AG04450 (cell line): ENCODE results near the gene COL7A1. TPM values are rescaled to one million over a fixed set of nuclear protein-coding genes. Genes with fewer than 3 reads are reported as not detected.

Experiments
- CTCF ChIA-PET: fragments of 300-600, 350-600 bp; formaldehyde crosslinking; extraction: SDS; loops from one replicate; lab custom pipeline; 2022; ENCODE audit warnings: antibody characterized with exemption, inconsistent platforms; lab: Charles Lee
- POLR2A ChIA-PET: fragments of 350-600 bp; formaldehyde crosslinking; extraction: SDS; loops from one replicate; lab custom pipeline; 2021; ENCODE audit warnings: antibody characterized with exemption, inconsistent platforms; lab: Yijun Ruan, JAX
- DNase-seq: peaks from one replicate; pipeline ENCODE4 v3.0.0-alpha.2; 2011; ENCODE audit warnings: low read depth, low spot score
- H3K27ac ChIP-seq: one replicate; pipeline ENCODE4 v1.5.1; 2012; ENCODE audit warnings: low read depth, low read length, control low read depth
- H3K27me3 ChIP-seq: one replicate; pipeline ENCODE4 v1.6.0; 2012; ENCODE audit warnings: low read length; ENCODE audit not compliant: control insufficient read depth, insufficient read depth
- H3K4me3 ChIP-seq: 2 replicates; pipeline ENCODE4 v1.5.1; 2011; ENCODE audit warnings: mild to moderate bottlenecking, low read depth, low read length, control low read depth
- H3K9me3 ChIP-seq: 2 replicates; pipeline ENCODE4 v1.5.1; 2012; ENCODE audit warnings: low read length; ENCODE audit not compliant: control insufficient read depth, insufficient read depth
- CTCF ChIP-seq: IDR thresholded peaks from 2 replicates; pipeline ENCODE4 v1.5.1; 2011; ENCODE audit warnings: low read depth, low read length, control low read depth, inconsistent platforms
- polyA plus RNA-seq: library from polyadenylated mRNA; depleted of rRNA; stranded (reverse); fragments of >200 nt; gene quantifications from 2 replicates; pipeline ENCODE4 v1.2.3, GENCODE V29; 2011

Gene COL7A1
- polyA plus RNA-seq, 1 experiment = 19.8 TPM

- Histone ChIP-seq H3K27me3 (no peaks in the 10 kb centered on the region), H3K9me3 (no peaks in the 10 kb centered on the region; the same call in 1 of the 2 replicates), H3K27ac (no peak overlapping the region), H3K4me3 (no peak overlapping the region)
- CTCF ChIA-PET = no interaction called here
- POLR2A ChIA-PET = interaction anchor here (1.6 kb wide), 1 partner anchor 22 kb away, joined by 5 read pairs; no protein-coding TSS in a partner anchor
- no peak for TF ChIP-seq CTCF
- no peak for DNase-seq
Measured at GRCh38 chr3:48588230-48588629, 6.9 kb downstream of the COL7A1 start.

- TF ChIP-seq CTCF = no peak
- Histone ChIP-seq H3K27ac (no peak overlapping the region), H3K9me3 (no peaks in the 10 kb centered on the region; the same call in 1 of the 2 replicates), H3K4me3 (no peak overlapping the region), H3K27me3 (no peaks in the 10 kb centered on the region)
- CTCF ChIA-PET = no interaction called here
- POLR2A ChIA-PET = interaction anchor here (1.6 kb wide), 1 partner anchor 22 kb away, joined by 5 read pairs; no protein-coding TSS in a partner anchor
- no peak for DNase-seq
Measured at GRCh38 chr3:48587686-48588085, 7.4 kb downstream of the COL7A1 start.

GRCh38 chr3:48585411-48585810 is 9.7 kb downstream of the COL7A1 start:
- no peaks in the 10 kb centered on the region for H3K9me3 ChIP-seq
- no peak for TF ChIP-seq CTCF
- H3K4me3 ChIP-seq = no peak overlapping the region
- POLR2A ChIA-PET = no interaction called here
- DNase-seq = no peak
- CTCF ChIA-PET = no interaction called here
- no peak overlapping the region for H3K27ac ChIP-seq
- no peaks in the 10 kb centered on the region for H3K27me3 ChIP-seq

GRCh38 chr3:48584836-48585235 is 10.3 kb downstream of the COL7A1 start:
- POLR2A ChIA-PET = no interaction called here
- Histone ChIP-seq H3K9me3 (no peaks in the 10 kb centered on the region), H3K4me3 (no peak overlapping the region), H3K27me3 (no peaks in the 10 kb centered on the region), H3K27ac (no peak overlapping the region)
- CTCF ChIA-PET = no interaction called here
- no peak for DNase-seq
- no peak for TF ChIP-seq CTCF

- TF ChIP-seq CTCF = no peak
- Histone ChIP-seq H3K4me3 (no peak overlapping the region), H3K9me3 (no peaks in the 10 kb centered on the region), H3K27me3 (no peaks in the 10 kb centered on the region), H3K27ac (no peak overlapping the region)
- DNase-seq = no peak
- ChIA-PET POLR2A (no interaction called here), CTCF (no interaction called here)
Measured at GRCh38 chr3:48581621-48582481, 13.3 kb downstream of the COL7A1 start.
